Hepatocyte (in vitro differentiated cells): Measurements from ENCODE around the gene MAD2L1BP. TPM values are rescaled to one million over a fixed set of nuclear protein-coding genes. Genes with fewer than 3 reads are reported as not detected.

Experiments used
- DNase-seq: peaks from one replicate; pipeline ENCODE4 v3.0.0-alpha.2; 2016; ENCODE audit warnings: low spot score
- H2AFZ ChIP-seq: fragments of 200-600 bp; sonication (generic); 2 replicates; pipeline ENCODE4 v1.6.0; 2016; ENCODE audit warnings: antibody characterized with exemption, mild to moderate bottlenecking
- H3K27ac ChIP-seq: fragments of 200-600 bp; sonication (generic); 2 replicates; pipeline ENCODE4 v1.5.1; 2016; ENCODE audit warnings: mild to moderate bottlenecking
- H3K27me3 ChIP-seq: fragments of 200-600 bp; sonication (generic); 2 replicates; pipeline ENCODE4 v1.6.1; 2016
- H3K36me3 ChIP-seq: fragments of 200-600 bp; sonication (generic); replicated peaks from 2 replicates; pipeline ENCODE4 v1.5.1; 2016; ENCODE audit warnings: low read depth; ENCODE audit not compliant: insufficient read depth
- H3K4me1 ChIP-seq: fragments of 200-600 bp; sonication (generic); 2 replicates; pipeline ENCODE4 v1.5.1; 2016; ENCODE audit warnings: mild to moderate bottlenecking, moderate library complexity; ENCODE audit not compliant: insufficient read depth
- H3K4me2 ChIP-seq: fragments of 200-600 bp; sonication (generic); 2 replicates; pipeline ENCODE4 v1.6.0; 2016
- H3K4me3 ChIP-seq: fragments of 200-600 bp; sonication (generic); 2 replicates; pipeline ENCODE4 v1.5.1; 2016; ENCODE audit warnings: mild to moderate bottlenecking
- H3K79me2 ChIP-seq: fragments of 200-600 bp; sonication (generic); 2 replicates; pipeline ENCODE4 v1.6.0; 2017; ENCODE audit warnings: mild to moderate bottlenecking
- H3K9me2 ChIP-seq: fragments of 200-600 bp; sonication (generic); replicated peaks from 2 replicates; pipeline ENCODE4 v1.6.0; 2017; ENCODE audit warnings: mild to moderate bottlenecking; ENCODE audit not compliant: insufficient read depth
- H3K9me3 ChIP-seq: fragments of 200-600 bp; sonication (generic); 2 replicates; pipeline ENCODE4 v1.5.1; 2016; ENCODE audit warnings: low read depth, mild to moderate bottlenecking
- H4K20me1 ChIP-seq: fragments of 200-600 bp; sonication (generic); 2 replicates; pipeline ENCODE4 v1.6.0; 2016; ENCODE audit warnings: mild to moderate bottlenecking; ENCODE audit not compliant: insufficient read depth, poor library complexity, severe bottlenecking
- EZH2 ChIP-seq: fragments of 200-600 bp; sonication (generic); IDR thresholded peaks from 2 replicates; pipeline ENCODE4 v1.6.1; 2016; ENCODE audit warnings: antibody characterized with exemption, mild to moderate bottlenecking, borderline replicate concordance
- EZH2phosphoT487 ChIP-seq: fragments of 200-600 bp; sonication (generic); IDR thresholded peaks from one replicate; pipeline ENCODE4 v1.6.1; 2018; ENCODE audit warnings: antibody characterized with exemption, mild to moderate bottlenecking, low read depth, moderate library complexity; ENCODE audit not compliant: unreplicated experiment, severe bottlenecking
- WGBS: methylation state at CpG from one replicate; pipeline ENCODE4 v1.1.6; 2016; ENCODE audit warnings: low lambda C conversion rate; ENCODE audit errors: missing lambda C conversion rate; 5-methylcytosine and 5-hydroxymethylcytosine counted together
- polyA plus RNA-seq: library from polyadenylated mRNA; unstranded; fragments of >200 nt; fragmentation: Nextera tagmentation; extraction: Ambion mirVana; gene quantifications from 2 replicates; pipeline ENCODE4 v1.2.1, GENCODE V29; 2016
- total RNA-seq: library from RNA; depleted of rRNA; stranded (reverse); fragments of >200 nt; gene quantifications from 2 replicates; pipeline ENCODE4 v1.2.3, GENCODE V29; 2014
- TF ChIP-seq, protein P1 (sequence below): fragments of 200-600 bp; sonication (generic); IDR thresholded peaks from 2 replicates; pipeline ENCODE4 v1.5.1; 2016; ENCODE audit warnings: antibody characterized with exemption, mild to moderate bottlenecking; ENCODE audit not compliant: poor library complexity

MAD2L1BP gene
- total and polyA plus RNA-seq, 2 experiments from 2014 or later: 32.1 to 47.6 TPM

DNA sequence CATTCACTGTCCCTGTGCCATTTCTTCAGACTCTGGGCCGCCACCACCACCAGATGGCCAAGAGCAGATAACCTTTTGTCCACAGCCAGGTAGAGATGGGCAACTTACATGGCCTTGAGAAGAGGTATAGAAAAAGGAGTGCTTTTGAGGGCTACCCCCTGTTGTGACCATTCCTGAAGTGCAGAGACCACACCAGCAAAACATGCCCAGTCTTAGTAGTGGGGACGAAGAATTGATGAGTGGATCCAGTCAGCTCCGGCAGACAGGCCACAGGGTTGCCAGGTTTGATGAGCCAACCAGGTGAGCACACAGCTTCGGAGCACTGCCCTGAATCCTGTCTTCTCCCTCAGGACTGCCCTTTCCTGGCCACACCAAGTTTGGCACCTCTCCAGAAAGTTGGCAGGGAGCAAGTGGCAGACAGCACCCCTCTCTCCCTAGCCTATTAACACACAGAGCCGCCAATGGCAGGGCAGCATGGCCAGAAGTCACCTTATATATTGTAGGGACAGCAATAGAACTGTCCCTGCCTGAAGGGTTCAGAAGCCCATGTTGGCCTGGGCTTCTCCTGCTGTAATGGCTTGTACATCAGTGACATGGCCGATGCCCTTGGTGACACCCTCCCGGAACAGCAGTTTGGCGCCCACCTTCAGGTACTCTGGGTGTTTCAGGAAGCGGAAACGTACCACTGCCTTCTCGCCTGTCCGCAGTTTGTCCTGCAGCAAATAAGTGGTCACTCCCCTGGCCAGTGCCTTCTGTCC lies 14.4 kb upstream of the MAD2L1BP start:
- 96% methylated on average over 12 of the region's 12 CpGs for WGBS
- Histone ChIP-seq H3K9me2 (no peaks in the 10 kb centered on the region), H4K20me1 (no peaks in the 10 kb centered on the region), H3K4me1 (no peaks in the 10 kb centered on the region), H2AFZ (no peak overlapping the region), H3K36me3 (no peaks in the 10 kb centered on the region), H3K27ac (no peak overlapping the region), H3K79me2 (peaks cover 5% of the 10 kb centered on the region), H3K9me3 (no peaks in the 10 kb centered on the region), H3K27me3 (no peaks in the 10 kb centered on the region), H3K4me2 (no peak overlapping the region), H3K4me3 (no peak overlapping the region)
- no peak for DNase-seq
- TF ChIP-seq EZH2 (no peak), EZH2phosphoT487 (no peak)
- TF ChIP-seq, protein P1, sequence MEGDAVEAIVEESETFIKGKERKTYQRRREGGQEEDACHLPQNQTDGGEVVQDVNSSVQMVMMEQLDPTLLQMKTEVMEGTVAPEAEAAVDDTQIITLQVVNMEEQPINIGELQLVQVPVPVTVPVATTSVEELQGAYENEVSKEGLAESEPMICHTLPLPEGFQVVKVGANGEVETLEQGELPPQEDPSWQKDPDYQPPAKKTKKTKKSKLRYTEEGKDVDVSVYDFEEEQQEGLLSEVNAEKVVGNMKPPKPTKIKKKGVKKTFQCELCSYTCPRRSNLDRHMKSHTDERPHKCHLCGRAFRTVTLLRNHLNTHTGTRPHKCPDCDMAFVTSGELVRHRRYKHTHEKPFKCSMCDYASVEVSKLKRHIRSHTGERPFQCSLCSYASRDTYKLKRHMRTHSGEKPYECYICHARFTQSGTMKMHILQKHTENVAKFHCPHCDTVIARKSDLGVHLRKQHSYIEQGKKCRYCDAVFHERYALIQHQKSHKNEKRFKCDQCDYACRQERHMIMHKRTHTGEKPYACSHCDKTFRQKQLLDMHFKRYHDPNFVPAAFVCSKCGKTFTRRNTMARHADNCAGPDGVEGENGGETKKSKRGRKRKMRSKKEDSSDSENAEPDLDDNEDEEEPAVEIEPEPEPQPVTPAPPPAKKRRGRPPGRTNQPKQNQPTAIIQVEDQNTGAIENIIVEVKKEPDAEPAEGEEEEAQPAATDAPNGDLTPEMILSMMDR: no peak

DNA sequence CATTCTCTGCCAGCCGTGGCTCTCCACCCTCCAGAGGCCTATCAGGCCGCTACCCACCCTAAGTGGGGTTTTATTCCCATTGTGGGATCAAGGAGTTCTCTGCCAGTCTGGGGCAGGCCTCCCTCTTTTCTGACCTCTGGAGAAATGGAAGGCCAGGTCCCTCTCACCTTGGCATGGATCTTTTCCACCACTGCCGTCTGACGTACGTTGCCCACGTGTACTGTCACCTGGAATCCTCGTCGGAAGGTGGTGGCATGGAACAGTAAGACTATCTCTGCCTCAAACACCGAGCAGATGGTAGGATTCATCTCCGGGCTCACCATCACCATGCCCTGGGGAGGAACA lies 13.8 kb upstream of the MAD2L1BP start:
- no peaks in the 10 kb centered on the region for H3K27me3 ChIP-seq
- peaks cover 10% of the 10 kb centered on the region for H3K79me2 ChIP-seq
- no peak for DNase-seq
- H3K36me3 ChIP-seq: no peaks in the 10 kb centered on the region
- H3K9me3 ChIP-seq: no peaks in the 10 kb centered on the region
- TF ChIP-seq EZH2: no peak
- TF ChIP-seq, protein P1: no peak
- TF ChIP-seq EZH2phosphoT487: no peak
- WGBS: 97% methylated on average over 10 of the region's 10 CpGs
- no peaks in the 10 kb centered on the region for H4K20me1 ChIP-seq
- no peak overlapping the region for H3K4me2 ChIP-seq
- peaks cover 2% of the 10 kb centered on the region for H3K4me1 ChIP-seq
- H2AFZ ChIP-seq: no peak overlapping the region
- H3K9me2 ChIP-seq: no peaks in the 10 kb centered on the region
- no peak overlapping the region for H3K27ac ChIP-seq
- H3K4me3 ChIP-seq: no peak overlapping the region

DNA sequence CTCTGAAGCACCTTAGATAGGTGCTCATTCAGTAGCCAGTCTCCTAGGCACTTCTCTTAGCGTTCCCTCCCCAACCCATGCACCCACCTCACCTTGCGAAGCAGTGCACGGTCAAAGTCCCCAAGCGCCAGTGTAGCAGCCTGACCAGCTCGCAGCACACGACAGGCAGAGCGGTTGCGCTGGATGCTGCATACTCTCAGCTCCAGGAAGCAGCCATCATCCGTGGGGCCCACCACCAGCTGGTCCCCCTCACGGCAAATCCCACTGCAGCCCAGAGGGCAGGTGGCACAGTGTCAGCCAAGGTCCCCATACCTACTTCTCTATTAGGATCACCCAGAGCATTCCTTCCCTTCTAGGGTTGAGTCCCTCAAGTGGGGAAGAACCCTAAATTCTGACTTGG lies 13.1 kb upstream of the MAD2L1BP start:
- Histone ChIP-seq H3K79me2 (peaks cover 12% of the 10 kb centered on the region), H3K9me3 (no peaks in the 10 kb centered on the region), H2AFZ (no peak overlapping the region), H3K4me2 (no peak overlapping the region), H3K27me3 (no peaks in the 10 kb centered on the region), H3K4me3 (no peak overlapping the region), H3K27ac (no peak overlapping the region), H3K4me1 (peaks cover 7% of the 10 kb centered on the region), H3K36me3 (no peaks in the 10 kb centered on the region), H4K20me1 (no peaks in the 10 kb centered on the region), H3K9me2 (no peaks in the 10 kb centered on the region)
- WGBS: 95% methylated on average over 10 of the region's 10 CpGs
- no peak for DNase-seq
- TF ChIP-seq EZH2 (no peak), EZH2phosphoT487 (no peak)
- TF ChIP-seq, protein P1: no peak
